ENCODE data around the gene VSIG10L2.

VSIG10L2 gene

DNA sequence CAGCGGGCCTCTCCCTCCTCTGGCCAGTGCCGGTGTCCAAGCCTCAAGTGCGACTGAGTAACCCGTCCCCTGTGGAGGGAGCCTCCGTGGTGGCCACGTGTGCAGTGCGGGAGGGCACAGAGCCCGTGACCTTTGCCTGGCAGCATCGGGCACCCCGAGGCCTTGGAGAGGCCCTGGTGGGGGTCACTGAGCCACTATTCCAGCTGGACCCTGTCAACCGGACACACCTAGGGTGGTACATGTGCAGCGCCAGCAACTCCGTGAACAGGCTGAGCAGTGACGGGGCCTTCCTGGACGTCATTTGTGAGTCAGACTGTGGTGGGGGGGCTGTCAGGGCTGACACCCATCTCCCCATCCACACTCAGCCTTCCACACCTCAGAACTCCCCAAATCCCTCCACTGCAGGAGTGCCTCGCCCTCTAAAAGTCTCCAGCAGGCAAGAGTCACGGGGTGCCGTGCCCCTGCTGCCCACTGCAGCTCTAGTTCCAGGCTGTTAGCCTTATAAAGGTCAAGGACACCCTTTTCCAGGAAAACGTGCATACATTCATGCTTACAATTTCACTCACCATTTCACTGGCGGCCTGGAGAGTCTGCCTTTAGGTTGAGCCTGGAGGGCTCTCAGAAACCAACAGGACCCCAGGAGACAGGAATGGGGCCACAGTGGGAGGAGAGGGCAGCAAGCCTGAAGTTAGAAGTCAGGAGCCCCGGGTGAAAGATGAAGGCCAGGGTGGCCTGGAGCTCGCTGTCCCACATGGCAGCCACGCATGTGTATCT, 2.6 kb downstream of the VSIG10L2 start:
- no peak for DNase-seq

DNA sequence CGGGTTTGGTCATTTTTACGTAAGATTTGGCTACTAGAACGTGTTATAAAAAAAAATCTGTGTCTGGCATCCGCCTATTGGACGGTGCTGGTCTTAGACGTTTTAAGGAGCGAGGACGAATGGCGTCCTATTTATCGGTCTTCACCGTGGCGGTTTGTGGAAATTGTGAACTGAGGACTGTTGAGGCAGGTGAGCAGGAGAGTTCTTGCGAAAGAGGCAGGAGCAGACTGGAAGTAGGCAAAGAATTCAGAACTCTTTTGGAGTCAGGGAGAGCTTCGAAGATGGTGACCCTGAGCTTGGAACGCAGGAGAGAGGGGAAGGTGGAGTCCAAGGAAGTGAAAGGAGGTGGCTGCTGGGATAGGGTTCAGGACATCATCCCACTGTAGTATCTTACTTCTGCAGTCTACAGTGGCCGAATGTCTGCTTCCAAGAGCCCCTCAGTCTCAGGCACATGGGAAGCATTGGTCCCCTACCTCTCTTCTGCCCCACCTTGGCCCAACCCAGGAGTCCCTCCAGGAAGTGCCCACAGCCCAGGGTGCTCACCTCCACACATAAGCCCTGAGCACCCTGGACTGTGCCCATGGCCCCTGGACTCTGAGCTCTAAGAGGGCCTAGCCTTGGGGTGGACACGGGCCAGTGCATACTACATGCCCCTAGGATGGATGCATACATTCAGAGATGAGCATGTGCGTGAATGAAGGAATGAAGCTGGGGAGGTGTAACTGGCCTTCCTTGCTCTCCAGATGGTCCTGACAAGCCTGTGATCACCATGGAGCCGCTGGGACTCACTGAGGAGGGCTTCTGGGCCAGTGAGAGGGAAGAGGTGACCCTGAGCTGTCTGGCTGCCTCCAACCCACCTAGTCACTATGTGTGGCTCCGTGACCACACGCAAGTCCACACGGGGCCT, 3.7 kb downstream of the VSIG10L2 start:
- DNase-seq, result no peak

DNA sequence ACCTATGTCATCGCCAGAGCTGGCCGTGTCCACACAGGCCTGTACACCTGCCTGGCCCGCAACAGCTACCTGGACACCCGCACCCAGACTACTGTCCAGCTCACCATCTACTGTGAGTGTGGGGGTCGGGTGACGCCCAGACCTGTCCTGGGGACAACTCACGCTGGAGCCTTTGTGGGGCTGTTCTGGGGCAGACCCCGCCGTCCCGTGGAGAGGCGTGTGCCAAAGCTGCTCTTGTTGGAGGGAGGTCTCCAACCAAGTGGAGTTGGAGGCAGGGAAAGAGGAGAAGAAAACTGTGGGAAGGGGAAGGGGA, 4.3 kb downstream of the VSIG10L2 start:
- DNase-seq, result no peak

DNA sequence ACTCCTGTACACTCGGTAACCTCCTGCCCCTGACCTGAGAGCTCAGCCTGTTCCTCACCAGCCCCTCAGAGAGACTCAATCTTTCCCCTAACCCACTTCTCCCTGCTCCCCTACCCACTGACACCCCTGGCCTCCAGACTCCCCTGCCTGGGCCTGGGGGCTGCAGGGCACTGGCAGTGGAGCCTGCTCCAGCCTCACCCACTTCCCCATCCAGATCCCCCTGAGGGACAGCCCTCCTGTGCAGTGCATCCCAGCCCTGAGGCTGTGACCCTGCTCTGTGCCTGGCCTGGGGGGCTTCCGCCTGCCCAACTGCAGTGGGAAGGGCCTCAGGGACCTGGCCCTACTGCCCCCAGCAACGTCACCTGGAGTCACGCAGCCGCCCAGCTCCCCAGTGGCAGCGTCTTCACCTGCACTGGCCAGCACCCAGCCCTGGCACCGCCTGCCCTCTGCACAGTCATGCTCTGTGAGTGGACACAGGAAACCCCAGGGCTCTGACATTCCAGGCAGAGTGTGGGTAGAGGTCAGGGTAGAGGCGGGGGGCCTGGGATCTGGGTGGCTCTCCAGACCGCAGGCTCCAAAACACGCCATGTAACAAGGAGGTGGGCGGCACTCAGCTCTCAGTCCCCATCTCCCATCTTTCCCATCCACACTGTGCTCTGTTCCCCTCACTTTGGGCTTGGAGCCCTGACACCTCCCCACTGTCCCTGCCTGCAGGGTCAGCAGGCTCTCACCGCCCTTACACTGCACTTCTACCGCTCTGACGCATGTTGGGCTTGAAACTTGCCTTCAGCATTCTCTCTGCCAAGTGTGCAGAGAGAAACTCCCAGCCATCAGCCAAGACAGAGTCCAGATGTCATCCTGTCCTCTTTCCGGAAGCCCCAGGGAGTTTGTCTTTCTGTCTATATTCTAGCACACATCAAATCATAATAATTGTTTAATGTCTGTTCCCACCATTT, 5.1 kb downstream of the VSIG10L2 start:
- DNase-seq, result no peak

DNA sequence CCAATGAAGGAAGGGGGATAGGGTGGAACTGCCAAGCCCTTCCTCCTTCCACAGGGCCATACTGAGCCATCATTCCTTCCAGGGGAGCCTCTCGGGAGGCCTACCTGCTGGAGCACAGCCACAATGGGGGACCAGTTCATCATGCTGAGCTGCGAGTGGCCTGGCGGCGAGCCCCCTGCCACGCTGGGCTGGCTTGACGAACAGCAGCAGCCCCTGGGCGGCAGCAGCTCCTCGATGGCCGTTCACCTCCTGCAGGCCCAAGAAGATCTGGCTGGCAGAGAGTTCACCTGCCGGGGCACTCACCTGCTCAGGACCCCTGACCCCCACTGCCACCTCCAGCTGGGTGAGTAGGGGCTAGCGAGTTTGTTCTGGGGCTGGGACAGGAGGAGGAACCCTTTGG, 5.9 kb downstream of the VSIG10L2 start:
- no peak for DNase-seq

DNA sequence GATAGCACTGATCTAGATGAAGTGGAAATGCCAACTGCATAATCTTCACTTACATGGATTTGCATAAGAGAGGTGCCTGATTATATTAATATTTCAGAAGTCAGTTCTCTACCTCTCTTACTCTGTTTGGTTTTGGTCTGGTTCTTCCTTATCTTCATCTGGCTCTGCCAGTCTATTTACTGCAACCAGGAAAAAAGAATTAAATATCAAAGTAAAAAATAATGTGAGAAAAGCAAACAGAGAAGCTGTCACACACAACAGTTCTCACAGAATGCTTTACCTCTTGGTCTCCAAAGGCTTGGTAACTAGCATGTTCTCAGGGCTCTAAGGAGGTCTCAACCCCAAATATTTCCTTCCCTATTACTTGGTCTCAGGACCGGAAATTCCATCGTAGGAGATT, 6.7 kb downstream of the VSIG10L2 start:
- no peak for DNase-seq

DNA sequence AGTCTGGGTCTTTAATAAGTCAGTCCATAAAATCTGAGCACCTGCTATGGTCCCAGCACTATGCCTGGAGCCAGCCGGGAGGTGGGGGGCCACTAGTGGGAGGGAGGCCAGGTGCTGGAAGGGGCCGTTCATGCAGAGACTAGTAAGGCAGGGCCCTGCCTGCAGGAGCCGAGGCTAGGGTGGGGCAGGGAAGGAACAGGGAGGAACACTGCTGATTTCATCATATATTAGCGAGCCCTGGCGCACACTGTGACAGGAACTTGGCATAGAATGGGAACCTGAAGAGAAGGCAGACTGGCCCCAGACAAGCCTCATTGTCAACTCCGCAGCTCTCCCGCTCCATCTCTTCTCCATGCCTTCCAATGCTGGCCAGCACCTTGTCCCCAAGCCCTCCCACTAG, 7.1 kb downstream of the VSIG10L2 start:
- no peak for DNase-seq

DNA sequence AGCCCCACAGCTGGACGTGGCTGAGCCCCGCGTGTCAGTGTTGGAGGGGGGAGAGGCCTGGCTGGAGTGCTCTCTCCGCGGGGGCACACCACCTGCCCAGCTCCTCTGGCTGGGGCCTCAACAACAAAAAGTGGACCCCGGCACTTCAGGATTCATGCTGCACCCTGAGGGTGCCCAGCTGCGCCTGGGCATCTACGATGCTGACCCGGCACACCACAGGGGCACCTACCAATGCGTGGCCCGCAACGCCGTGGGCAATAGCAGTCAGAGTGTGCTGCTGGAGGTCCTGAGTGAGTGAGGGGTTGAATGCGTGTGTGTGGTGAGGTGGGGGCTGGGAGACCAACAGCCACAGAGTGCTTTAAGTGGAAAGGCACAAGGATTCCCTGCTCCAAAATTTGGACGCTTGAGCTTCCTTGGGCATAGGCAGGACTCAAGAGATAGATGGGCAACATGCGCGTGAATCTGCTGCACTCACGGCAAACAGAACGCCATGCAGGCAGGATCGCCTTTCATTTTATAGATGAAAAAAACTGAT, 7.6 kb downstream of the VSIG10L2 start:
- DNase-seq, result no peak

DNA sequence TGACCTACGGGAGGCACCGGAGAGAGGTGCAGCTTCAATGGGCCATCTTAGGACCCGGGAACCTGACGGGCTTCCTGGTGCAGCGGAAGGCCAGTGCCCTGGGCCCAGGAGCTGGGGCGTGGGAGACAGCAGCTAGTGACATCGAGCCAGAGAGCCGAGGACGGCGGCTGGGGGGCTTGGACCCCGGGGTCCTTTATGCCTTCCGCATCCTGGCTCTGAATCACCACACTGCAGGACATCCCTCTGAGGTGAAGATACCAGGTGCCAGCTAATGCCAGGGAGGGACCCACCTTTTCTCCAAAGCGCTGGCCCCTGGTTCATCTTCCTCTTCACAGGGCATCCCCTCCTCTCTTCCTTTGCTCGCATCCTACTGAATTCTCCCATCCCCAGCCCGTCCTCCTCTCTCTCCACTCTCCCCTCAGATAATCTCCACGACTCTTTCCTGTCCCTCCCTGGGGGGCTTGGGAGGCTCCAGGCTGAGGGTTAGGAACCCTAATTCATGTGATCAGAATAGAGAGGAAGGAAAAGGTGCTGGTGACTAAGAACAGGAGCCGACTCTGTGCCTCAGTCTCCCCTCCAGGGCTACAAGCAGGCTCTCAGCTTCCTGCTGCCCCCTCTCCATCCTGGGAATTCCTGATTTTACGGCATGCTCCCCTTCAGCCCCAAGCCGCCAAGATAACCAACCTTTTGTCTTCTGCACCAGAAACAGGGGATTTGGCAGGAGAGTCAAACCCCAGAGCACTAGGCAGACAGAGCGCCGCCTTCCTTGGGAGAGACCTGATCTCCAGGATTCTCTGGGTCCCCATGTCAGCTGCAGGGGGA, 8.5 kb downstream of the VSIG10L2 start:
- DNase-seq, result no peak

DNA sequence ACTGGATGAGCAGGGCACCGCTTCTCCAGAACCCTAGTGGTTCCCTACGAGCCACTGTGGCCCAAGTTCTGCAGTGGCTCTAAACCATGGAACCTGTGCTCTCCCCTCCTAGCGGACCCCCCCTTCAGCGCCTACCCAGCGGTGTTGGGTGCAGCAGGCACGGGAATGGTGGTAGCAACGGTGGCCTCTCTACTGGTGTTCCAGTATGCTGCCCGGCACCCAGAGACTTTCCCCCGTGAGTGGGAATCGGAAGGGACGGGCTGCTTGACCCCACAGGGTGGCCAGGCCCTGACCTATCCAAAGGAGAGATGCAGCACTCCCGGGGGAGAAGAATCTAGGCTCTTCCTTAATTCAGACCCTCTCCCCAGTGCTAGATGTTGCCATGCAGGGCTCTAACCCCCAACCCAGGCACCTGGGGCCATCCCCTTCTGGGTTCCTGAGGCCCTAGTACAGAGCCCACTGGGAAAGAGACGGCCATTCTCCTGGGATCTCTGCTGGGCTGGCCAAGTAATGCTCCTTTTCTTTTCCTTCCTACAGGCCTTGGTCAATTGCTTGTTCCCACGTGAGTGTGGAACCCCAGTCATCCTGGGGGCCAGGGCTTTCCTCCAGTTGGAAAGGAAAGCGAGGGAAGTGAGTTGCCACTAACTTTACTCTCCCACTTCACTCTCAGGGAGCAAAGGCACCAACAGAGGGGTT, 9.2 kb downstream of the VSIG10L2 start:
- DNase-seq, result no peak

DNA sequence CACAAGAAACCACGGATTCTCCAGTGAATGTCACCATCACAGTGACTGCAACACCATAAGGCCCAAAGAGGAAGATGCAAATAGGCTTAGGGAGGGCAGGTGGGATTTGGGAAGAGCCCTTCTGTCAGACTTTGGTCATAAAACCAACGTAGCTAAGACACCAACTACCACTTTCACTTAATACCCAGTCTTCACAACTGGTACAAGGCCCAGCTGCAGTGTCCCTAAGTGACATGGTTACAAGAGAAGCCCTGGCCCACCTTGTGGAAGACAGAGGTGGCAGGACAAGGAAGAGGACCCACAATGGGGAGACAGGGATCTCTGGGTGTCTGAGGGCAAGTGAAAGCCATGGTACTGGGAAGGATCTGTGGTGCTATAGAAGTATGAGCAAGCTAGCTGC, 10.0 kb downstream of the VSIG10L2 start:
- no peak for DNase-seq

DNA sequence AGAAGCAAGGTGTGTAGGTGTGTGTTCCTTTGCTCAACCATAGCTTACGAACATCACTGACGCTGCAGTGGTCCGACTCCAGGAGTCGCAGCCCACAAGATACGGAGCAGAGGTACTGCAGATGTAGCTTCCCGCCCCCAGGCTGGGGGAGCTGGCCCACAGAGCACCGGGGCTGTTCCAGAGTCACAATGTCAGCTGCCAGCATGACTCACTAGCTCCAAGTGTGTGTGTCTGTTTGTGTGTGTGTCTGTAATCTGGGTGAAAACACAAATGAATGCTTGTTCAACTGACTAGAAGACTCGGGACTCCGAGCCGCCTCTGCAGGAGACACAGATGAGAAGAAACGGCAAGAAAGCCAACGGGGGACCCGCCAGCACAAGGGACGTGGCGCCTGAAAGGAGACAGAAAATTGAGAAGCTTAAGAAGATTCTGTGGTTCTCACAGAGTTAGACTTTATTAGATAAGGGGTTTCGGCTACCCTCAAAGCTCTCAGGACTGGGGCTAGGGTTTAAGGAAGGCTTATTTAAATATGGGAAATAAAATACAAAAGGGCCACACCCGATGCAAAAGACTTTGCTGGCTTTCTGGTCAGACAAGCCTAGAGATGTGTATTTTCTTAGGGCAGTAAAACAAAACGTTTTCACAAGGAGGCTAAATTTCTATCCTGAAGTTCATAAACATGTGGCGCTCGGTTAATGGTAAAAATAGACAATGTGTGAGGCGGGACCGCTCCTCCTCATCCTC, 10.7 kb downstream of the VSIG10L2 start:
- no peak for DNase-seq

DNA sequence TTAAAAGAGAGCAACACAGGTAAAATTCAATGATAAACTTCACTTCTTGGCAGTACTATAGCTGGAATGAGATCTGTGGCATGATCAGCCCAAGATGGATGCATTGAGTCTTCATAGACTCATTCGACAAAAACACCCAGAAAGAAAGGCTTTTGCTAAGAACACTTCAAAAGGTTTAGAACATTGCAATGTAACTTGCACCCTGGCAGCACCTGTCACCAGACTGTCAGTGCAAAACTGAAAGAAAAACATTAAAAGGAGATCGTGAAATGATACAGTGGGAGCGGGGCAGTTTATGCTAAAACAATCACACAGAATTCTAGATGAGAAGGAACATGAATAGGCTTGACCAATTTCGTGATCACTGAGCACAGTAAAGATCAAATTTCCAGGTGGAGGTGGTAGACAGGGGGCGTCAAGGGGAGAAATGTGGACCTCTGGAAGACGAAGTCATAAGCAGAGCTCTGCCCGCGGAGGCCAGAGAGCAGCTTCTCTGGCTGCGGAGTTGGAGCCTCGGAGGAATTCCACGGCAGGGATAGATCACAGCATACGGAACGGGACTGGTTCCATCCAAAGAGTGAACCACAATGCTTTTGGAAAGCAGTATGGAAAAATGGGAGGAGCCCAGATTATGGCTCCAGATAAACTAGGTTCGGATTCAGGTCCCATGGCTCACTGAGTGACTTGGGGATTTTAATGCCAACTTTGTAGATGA, 11.9 kb downstream of the VSIG10L2 start:
- DNase-seq, result no peak

DNA sequence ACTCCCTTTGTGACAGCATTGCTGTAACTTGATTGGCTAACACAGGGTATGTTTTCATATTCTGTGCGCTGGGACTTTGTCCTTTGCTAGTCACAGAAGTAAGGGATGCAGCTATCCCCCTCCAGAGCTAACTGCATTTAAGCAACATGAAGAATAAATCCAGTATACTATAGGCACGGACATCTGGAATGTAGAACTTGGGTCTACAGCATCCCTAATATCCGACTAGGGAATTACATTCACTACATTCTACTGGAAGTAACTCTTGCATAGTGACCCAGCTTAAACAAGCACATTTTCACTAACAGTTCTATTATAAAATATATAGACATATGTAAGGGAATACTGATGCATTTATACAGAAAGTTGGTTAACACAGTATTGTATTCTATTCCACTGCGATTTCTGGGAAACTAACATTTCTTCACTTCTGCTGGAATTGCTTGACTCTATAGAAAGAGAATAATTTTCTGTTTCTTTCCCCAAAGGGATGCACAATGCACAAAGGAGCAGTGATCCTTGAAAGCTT, 13.1 kb downstream of the VSIG10L2 start:
- DNase-seq, result no peak

DNA sequence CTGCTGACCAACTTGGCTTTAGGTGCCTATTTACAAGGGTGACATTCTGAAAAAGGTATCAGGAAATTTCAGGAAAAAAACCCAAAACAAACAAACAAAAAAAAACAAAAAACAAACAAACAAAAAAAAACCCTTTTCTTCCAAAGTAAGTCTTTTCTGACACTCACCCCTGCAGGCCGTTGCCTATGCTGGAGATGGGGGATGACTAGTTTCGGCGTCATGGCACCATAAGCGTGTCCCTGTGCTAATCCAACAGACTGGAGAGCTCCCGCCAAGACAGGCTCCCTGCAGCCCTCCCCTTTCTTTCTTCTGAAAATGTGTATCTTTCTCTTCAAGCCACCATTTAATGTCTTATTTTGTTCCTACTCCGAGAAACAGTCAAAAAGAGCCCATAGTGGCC, 13.7 kb downstream of the VSIG10L2 start:
- DNase-seq, result no peak

DNA sequence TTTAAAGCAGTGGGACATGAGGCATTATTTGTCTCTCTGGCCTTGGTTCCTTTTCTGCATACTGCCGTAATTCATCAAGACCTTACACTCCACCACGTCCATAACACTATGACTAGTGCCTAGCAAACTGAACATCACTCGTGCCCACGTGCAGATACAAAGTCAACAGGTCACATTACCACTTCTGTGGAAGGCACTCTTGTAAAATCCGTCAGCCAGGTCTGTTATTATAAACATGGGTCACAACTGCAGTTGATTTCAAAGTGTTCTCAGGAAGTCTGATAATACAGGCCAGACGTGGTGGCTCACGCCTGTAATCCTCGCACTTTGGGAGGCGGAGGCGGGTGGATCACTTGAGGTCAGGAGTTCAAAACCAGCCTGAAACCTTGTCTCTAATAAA, 14.1 kb downstream of the VSIG10L2 start:
- no peak for DNase-seq

DNA sequence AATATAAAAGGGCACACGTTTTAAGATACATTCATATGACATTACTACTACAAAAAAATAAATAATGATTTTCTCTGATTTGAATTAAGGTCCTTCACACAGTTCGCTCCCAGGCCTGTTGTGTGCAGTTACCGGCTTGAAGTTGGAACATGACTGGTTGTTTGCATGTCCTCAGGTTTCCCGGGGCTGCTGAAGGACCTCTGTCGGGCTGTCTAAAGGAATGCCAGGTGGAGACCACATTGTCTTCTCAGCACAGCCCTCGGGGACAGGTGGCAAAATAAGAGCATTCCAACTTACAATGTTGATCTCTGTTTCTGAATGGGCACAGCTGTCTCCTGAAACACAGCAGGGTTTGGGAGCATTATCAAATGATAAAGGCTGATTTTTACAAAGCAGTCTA, 14.9 kb downstream of the VSIG10L2 start:
- DNase-seq, result no peak

DNA sequence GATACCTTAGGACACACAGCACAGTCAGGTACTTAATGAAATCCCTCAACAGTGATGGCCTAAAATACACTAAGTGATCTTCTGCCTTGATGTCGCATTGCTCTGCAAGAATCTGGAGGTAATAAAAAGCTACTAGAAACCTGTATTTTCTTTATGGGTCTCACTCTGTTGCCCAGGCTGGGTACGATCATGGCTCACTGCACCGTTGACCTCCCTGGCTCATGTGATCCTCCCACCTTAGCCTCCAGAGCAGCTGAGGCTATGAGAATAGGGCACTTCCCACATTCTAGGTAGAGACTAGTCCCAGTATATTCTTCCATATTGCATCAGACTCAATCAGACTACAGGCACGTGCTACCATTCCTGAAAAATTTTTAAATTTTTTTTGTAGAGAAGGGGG, 21.7 kb downstream of the VSIG10L2 start:
- DNase-seq, result no peak

DNA sequence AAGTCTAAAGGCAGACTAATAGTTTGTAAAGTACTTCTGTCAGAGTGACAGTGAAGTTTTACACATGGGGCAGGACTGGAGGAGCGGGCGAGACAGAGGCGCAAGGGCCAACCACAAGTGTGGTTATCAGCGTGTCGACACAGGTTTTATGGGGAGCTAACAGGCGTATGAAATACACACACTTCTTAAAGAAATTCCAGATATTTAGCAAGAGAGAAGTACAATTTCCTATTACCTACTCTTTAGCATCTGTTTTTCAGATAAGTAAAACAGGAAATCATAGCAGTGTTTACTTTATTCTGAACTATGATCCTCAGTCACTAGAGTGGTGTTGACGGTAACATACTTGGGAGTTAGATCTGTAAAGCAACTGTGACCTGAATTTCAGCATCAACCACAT, 22.5 kb downstream of the VSIG10L2 start:
- no peak for DNase-seq

DNA sequence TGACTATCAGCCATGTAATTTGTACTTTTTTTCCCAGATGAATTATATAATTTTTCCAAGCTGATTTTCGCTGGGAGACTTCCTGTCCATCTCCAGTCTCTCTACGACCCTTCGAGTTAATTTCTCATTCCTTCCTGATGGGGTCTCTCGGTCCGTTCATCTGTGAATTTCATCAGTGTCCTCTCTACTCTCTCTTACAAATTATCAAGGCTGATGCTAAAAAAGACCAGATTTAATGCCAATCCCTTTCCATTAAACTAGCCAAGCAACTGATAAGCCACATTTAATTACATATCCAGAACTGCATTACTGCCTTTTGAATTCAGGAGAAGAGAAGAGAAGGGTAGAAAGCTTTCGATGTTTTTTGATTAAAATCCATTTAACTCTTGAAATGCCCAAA, 25.8 kb downstream of the VSIG10L2 start:
- no peak for DNase-seq

Data from stimulated activated CD4-positive, alpha-beta T cell treated with anti-CD3 and anti-CD28 coated beads, Interleukin-12 subunit alpha, Interleukin-12 subunit beta, amount 100 ng/mL, for 4 hours (primary cell).